Liver (tissue), 9 donors: Measurements from ENCODE around the gene MDM2. TPM values are rescaled to one million over a fixed set of nuclear protein-coding genes. Genes with fewer than 3 reads are reported as not detected.

ENCODE experiments used
- DNase-seq: peaks from one replicate; pipeline ENCODE4 v3.0.0-alpha.2; 2017; ENCODE audit warnings: low spot score
- H3K27ac ChIP-seq, 2 donors: one replicate each; pipeline ENCODE4 v1.7.0; 2013; ENCODE audit warnings: inconsistent platforms in 2 of 2, low read length in 2 of 2, control low read depth in 1 of 2, low read depth in 1 of 2, mild to moderate bottlenecking in 1 of 2
- H3K27me3 ChIP-seq, 4 donors: one replicate each; pipeline versions ENCODE4 v1.6.1 to v1.7.0; 2013; ENCODE audit warnings: low read length in 3 of 4, inconsistent platforms in 1 of 4, mild to moderate bottlenecking in 1 of 4, moderate library complexity in 1 of 4; ENCODE audit not compliant: control insufficient read depth in 4 of 4, insufficient read depth in 4 of 4
- H3K36me3 ChIP-seq, 4 donors: one replicate each; pipeline versions ENCODE4 v1.6.1 to v1.7.0; 2013; ENCODE audit warnings: low read length in 3 of 4, mild to moderate bottlenecking in 3 of 4, low read depth in 1 of 4, moderate library complexity in 1 of 4; ENCODE audit not compliant: control insufficient read depth in 4 of 4, insufficient read depth in 3 of 4
- H3K4me1 ChIP-seq, 4 donors: one replicate each; pipeline versions ENCODE4 v1.6.1 to v1.7.0; 2013; ENCODE audit warnings: low read length in 3 of 4, mild to moderate bottlenecking in 3 of 4, moderate library complexity in 1 of 4; ENCODE audit not compliant: control insufficient read depth in 4 of 4, insufficient read depth in 4 of 4
- H3K4me3 ChIP-seq, 3 donors: one replicate each; pipeline versions ENCODE4 v1.6.1 to v1.7.0; 2013; ENCODE audit warnings: low read length in 3 of 3, control low read depth in 1 of 3, low read depth in 1 of 3, mild to moderate bottlenecking in 1 of 3
- H3K9ac ChIP-seq, 2 donors: one replicate each; pipeline ENCODE4 v1.7.0; 2013; ENCODE audit warnings: low read length in 2 of 2, mild to moderate bottlenecking in 2 of 2, moderate library complexity in 2 of 2, control low read depth in 1 of 2, low read depth in 1 of 2
- H3K9me3 ChIP-seq, 4 donors: one replicate each; pipeline versions ENCODE4 v1.6.1 to v1.7.0; 2013; ENCODE audit warnings: low read length in 3 of 4; ENCODE audit not compliant: control insufficient read depth in 4 of 4
- EGR1 ChIP-seq, 2 donors: IDR thresholded peaks; 2 replicates each; pipeline ENCODE4 v1.6.1; 2016 to 2018; ENCODE audit warnings: antibody characterized with exemption in 2 of 2, low read depth in 2 of 2
- FOXA1 ChIP-seq: IDR thresholded peaks from 2 replicates; pipeline ENCODE4 v1.6.1; 2016; ENCODE audit warnings: antibody characterized with exemption
- FOXA2 ChIP-seq: IDR thresholded peaks from 2 replicates; pipeline ENCODE4 v1.6.1; 2016; ENCODE audit warnings: antibody characterized with exemption
- GABPA ChIP-seq, 2 donors: IDR thresholded peaks in 1 of 2; conservative IDR thresholded peaks in 1 of 2; 2 replicates each; pipeline ENCODE4 v1.6.1; 2016; ENCODE audit warnings: antibody characterized with exemption in 2 of 2, mild to moderate bottlenecking in 1 of 2, moderate library complexity in 1 of 2
- HNF4A ChIP-seq, 2 donors: conservative IDR thresholded peaks; 2 replicates each; pipeline ENCODE4 v1.6.1; 2016; ENCODE audit warnings: antibody characterized with exemption in 2 of 2, mild to moderate bottlenecking in 2 of 2
- HNF4G ChIP-seq: IDR thresholded peaks from 2 replicates; pipeline ENCODE4 v1.6.1; 2016; ENCODE audit warnings: antibody characterized with exemption
- JUND ChIP-seq, 2 donors: IDR thresholded peaks; 2 replicates each; pipeline ENCODE4 v1.6.1; 2016; ENCODE audit warnings: antibody characterized with exemption in 2 of 2
- NR2F2 ChIP-seq: IDR thresholded peaks from 2 replicates; pipeline ENCODE4 v1.6.1; 2016; ENCODE audit warnings: antibody characterized with exemption
- RAD21 ChIP-seq, 2 donors: IDR thresholded peaks; 2 replicates each; pipeline ENCODE4 v1.6.1; 2016; ENCODE audit warnings: antibody characterized with exemption in 2 of 2, mild to moderate bottlenecking in 2 of 2
- RXRA ChIP-seq, 2 donors: IDR thresholded peaks; 2 replicates each; pipeline ENCODE4 v1.6.1; 2017 to 2018; ENCODE audit warnings: antibody characterized with exemption in 2 of 2, mild to moderate bottlenecking in 1 of 2
- SP1 ChIP-seq: IDR thresholded peaks from 2 replicates; pipeline ENCODE4 v1.6.1; 2018; ENCODE audit warnings: antibody characterized with exemption, mild to moderate bottlenecking
- TAF1 ChIP-seq: conservative IDR thresholded peaks from 2 replicates; pipeline ENCODE4 v1.6.1; 2016; ENCODE audit warnings: antibody characterized with exemption, mild to moderate bottlenecking
- YY1 ChIP-seq: IDR thresholded peaks from 2 replicates; pipeline ENCODE4 v1.6.1; 2016; ENCODE audit warnings: antibody characterized with exemption, mild to moderate bottlenecking
- WGBS: extraction: QIAGEN DNeasy Blood & Tissue Kit; methylation state at CpG from one replicate; pipeline ENCODE4 v1.1.7; 2013; 5-methylcytosine and 5-hydroxymethylcytosine counted together
- polyA plus RNA-seq, 2 donors: library from polyadenylated mRNA; stranded (reverse) in 1 of 2; unstranded in 1 of 2; fragments of 200-250 nt in 1 of 2; fragments of >200 nt in 1 of 2; fragmentation: Nextera tagmentation in 1 of 2; extraction: Ambion mirVana in 1 of 2; gene quantifications; one replicate each; pipeline versions ENCODE4 v1.2.1 to v1.2.3, GENCODE V29; 2013 to 2015
- total RNA-seq, 2 donors: library from RNA; depleted of rRNA; stranded (reverse); fragments of >200 nt; gene quantifications; one replicate each; pipeline ENCODE4 v1.2.3, GENCODE V29; 2014
- TF ChIP-seq, protein P1 (sequence below): fragments of 150-350 bp; IDR thresholded peaks from 2 replicates; pipeline ENCODE4 v1.5.1; 2017; ENCODE audit warnings: improper control_type of control experiment, low read depth, low read length; ENCODE audit not compliant: missing input control
- TF ChIP-seq, protein P2 (sequence below): IDR thresholded peaks from 2 replicates; pipeline ENCODE4 v1.6.1; 2016; ENCODE audit warnings: antibody characterized with exemption
- TF ChIP-seq, protein P3 (sequence below): IDR thresholded peaks from 2 replicates; pipeline ENCODE4 v1.6.1; 2016; ENCODE audit warnings: antibody characterized with exemption
- TF ChIP-seq, protein P4 (sequence below): IDR thresholded peaks from 2 replicates; pipeline ENCODE4 v1.6.1; 2016; ENCODE audit warnings: antibody characterized with exemption
- TF ChIP-seq, protein P5 (sequence below): IDR thresholded peaks from 2 replicates; pipeline ENCODE4 v1.6.1; 2016; ENCODE audit warnings: antibody characterized with exemption, mild to moderate bottlenecking
- donor health status: healthy.
- donor health status: healthy.
- donor health status: healthy.
- donor health status: healthy.
- donor health status: healthy.

MDM2 gene
- total RNA-seq (10 to 100 TPM; 44.4 to 69.4 TPM), polyA plus RNA-seq (10 to 100 TPM; 10.1 to 29.5 TPM)

DNA sequence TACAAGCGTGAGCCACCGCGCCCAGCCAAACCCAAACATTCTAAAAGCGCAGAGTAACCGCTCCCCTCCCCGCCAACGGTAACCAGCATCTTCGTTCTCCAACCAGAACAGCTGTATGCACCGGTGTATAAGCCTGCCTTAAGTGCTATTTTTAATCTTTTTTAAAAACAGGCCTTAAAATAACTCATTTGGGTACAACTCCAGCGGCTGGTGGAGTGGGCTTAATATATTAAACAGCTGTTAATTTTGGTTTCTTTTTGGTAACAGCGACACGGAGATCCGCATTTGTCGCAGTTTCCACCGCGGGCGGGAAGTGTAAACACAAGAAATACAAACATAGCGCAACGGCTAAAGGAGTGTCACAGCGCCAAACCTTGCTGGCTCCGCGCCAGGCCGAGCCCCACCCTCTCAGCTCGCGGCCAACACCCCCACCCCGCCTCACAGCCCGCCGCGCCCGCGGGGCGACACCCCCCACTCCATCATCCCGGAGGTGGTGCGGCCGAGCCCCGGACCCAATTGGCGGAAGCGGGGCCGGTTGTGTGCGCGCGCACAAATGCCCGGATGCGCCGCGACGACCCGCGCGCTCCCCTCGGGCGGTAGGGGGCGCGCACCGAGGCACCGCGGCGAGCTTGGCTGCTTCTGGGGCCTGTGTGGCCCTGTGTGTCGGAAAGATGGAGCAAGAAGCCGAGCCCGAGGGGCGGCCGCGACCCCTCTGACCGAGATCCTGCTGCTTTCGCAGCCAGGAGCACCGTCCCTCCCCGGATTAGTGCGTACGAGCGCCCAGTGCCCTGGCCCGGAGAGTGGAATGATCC is at the start of gene MDM2:
TSS of gene MDM2 (plus strand) at position 602 of the 812 bp plus-strand sequence. CDS start 301 bp downstream, outside the sequence.
- no peaks in the 10 kb centered on the region for H3K27me3 ChIP-seq
- DNase-seq = peak; percentile 95
- H3K9me3 ChIP-seq = no peaks in the 10 kb centered on the region
- peak within 1 kb of the TSS; percentile 93 to 97 (median 95) for H3K4me3 ChIP-seq
- peaks cover 0 to 21% (median 7%) of the 10 kb centered on the region in 4 donors for H3K4me1 ChIP-seq
- peak in 1 of 2 donors; percentile 24 for TF ChIP-seq HNF4A (conservative IDR thresholded peaks at IDR 0.05)
- peak in 1 of 2 donors; percentile 67 for TF ChIP-seq GABPA (IDR thresholded peaks at IDR 0.05 in 1 of 2, conservative IDR thresholded peaks at IDR 0.05 in 1 of 2)
- TF ChIP-seq HNF4G = no peak
- TF ChIP-seq, protein P1, sequence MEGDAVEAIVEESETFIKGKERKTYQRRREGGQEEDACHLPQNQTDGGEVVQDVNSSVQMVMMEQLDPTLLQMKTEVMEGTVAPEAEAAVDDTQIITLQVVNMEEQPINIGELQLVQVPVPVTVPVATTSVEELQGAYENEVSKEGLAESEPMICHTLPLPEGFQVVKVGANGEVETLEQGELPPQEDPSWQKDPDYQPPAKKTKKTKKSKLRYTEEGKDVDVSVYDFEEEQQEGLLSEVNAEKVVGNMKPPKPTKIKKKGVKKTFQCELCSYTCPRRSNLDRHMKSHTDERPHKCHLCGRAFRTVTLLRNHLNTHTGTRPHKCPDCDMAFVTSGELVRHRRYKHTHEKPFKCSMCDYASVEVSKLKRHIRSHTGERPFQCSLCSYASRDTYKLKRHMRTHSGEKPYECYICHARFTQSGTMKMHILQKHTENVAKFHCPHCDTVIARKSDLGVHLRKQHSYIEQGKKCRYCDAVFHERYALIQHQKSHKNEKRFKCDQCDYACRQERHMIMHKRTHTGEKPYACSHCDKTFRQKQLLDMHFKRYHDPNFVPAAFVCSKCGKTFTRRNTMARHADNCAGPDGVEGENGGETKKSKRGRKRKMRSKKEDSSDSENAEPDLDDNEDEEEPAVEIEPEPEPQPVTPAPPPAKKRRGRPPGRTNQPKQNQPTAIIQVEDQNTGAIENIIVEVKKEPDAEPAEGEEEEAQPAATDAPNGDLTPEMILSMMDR = peak; percentile 72
- TF ChIP-seq FOXA1 = no peak
- TF ChIP-seq TAF1 = peak; percentile 59
- TF ChIP-seq YY1 = peak; percentile 11
- peak; percentile 20 for TF ChIP-seq FOXA2
- peak in 1 of 2 donors; percentile 67 for TF ChIP-seq RAD21 (IDR thresholded peaks at IDR 0.05)
- TF ChIP-seq, protein P2, sequence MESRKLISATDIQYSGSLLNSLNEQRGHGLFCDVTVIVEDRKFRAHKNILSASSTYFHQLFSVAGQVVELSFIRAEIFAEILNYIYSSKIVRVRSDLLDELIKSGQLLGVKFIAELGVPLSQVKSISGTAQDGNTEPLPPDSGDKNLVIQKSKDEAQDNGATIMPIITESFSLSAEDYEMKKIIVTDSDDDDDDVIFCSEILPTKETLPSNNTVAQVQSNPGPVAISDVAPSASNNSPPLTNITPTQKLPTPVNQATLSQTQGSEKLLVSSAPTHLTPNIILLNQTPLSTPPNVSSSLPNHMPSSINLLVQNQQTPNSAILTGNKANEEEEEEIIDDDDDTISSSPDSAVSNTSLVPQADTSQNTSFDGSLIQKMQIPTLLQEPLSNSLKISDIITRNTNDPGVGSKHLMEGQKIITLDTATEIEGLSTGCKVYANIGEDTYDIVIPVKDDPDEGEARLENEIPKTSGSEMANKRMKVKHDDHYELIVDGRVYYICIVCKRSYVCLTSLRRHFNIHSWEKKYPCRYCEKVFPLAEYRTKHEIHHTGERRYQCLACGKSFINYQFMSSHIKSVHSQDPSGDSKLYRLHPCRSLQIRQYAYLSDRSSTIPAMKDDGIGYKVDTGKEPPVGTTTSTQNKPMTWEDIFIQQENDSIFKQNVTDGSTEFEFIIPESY = no peak
- TF ChIP-seq RXRA (IDR thresholded peaks at IDR 0.05) = no peak
- TF ChIP-seq, protein P3, sequence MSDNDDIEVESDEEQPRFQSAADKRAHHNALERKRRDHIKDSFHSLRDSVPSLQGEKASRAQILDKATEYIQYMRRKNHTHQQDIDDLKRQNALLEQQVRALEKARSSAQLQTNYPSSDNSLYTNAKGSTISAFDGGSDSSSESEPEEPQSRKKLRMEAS = no peak
- peak; percentile 61 for TF ChIP-seq SP1
- TF ChIP-seq EGR1 (IDR thresholded peaks at IDR 0.05; ENCODE audit: low read depth in 2 of 2) = peak; percentile 79 to 81
- H3K27ac ChIP-seq = peak within 1 kb of the TSS; percentile 100
- under 1% methylated on average over 72 of the region's 72 CpGs for WGBS
- peak within 1 kb of the TSS; percentile 98 to 99 for H3K9ac ChIP-seq
- H3K36me3 ChIP-seq = peaks cover 2 to 5% (median 4%) of the 10 kb centered on the region in 4 donors

DNA sequence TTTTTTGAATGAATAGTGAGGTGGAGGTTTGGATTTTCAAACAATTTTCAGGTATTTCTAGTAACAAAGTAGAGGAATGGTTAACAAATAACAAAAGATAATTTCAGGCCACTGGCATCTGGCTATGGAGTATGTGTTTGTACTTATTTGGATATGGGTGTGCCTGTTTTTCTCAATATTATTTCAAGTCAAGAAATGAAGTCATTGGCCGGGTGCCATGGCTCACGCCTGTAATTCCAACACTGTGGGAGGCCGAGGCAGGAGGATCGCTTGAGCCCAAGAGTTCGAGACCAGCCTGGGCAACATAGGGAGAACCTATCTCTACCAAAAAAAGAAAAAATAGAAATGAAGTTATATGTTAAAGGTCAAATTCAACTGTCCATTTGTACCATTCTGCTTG is 48.1 kb upstream of the MDM2 start:
- Histone ChIP-seq H3K9me3 (no peaks in the 10 kb centered on the region), H3K27ac (no peak overlapping the region), H3K27me3 (no peaks in the 10 kb centered on the region), H3K4me1 (peaks cover 0 to 3% (median 1%) of the 10 kb centered on the region in 4 donors), H3K9ac (no peak overlapping the region), H3K36me3 (peaks cover 0 to 19% (median 12%) of the 10 kb centered on the region in 4 donors), H3K4me3 (no peak overlapping the region)
- WGBS = 96% methylated on average over 5 of the region's 5 CpGs
- TF ChIP-seq NR2F2 (no peak), RAD21 (IDR thresholded peaks at IDR 0.05) (no peak), FOXA1 (no peak), FOXA2 (no peak), EGR1 (IDR thresholded peaks at IDR 0.05; ENCODE audit: low read depth in 2 of 2) (no peak), JUND (IDR thresholded peaks at IDR 0.05) (no peak), SP1 (no peak), GABPA (IDR thresholded peaks at IDR 0.05 in 1 of 2, conservative IDR thresholded peaks at IDR 0.05 in 1 of 2) (no peak), HNF4G (no peak), HNF4A (conservative IDR thresholded peaks at IDR 0.05) (no peak)
- TF ChIP-seq, protein P3 = no peak
- TF ChIP-seq, protein P4, sequence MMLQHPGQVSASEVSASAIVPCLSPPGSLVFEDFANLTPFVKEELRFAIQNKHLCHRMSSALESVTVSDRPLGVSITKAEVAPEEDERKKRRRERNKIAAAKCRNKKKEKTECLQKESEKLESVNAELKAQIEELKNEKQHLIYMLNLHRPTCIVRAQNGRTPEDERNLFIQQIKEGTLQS = no peak
- TF ChIP-seq, protein P2 = no peak
- TF ChIP-seq, protein P5, sequence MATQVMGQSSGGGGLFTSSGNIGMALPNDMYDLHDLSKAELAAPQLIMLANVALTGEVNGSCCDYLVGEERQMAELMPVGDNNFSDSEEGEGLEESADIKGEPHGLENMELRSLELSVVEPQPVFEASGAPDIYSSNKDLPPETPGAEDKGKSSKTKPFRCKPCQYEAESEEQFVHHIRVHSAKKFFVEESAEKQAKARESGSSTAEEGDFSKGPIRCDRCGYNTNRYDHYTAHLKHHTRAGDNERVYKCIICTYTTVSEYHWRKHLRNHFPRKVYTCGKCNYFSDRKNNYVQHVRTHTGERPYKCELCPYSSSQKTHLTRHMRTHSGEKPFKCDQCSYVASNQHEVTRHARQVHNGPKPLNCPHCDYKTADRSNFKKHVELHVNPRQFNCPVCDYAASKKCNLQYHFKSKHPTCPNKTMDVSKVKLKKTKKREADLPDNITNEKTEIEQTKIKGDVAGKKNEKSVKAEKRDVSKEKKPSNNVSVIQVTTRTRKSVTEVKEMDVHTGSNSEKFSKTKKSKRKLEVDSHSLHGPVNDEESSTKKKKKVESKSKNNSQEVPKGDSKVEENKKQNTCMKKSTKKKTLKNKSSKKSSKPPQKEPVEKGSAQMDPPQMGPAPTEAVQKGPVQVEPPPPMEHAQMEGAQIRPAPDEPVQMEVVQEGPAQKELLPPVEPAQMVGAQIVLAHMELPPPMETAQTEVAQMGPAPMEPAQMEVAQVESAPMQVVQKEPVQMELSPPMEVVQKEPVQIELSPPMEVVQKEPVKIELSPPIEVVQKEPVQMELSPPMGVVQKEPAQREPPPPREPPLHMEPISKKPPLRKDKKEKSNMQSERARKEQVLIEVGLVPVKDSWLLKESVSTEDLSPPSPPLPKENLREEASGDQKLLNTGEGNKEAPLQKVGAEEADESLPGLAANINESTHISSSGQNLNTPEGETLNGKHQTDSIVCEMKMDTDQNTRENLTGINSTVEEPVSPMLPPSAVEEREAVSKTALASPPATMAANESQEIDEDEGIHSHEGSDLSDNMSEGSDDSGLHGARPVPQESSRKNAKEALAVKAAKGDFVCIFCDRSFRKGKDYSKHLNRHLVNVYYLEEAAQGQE = no peak
- DNase-seq = no peak
